Endothelial cell of umbilical vein (primary cell): ENCODE data around the gene IFIT3. TPM values are rescaled to one million over a fixed set of nuclear protein-coding genes. Genes with fewer than 3 reads are reported as not detected.

Experiments used
- BruUV-seq: library from RNA; stranded (reverse); fragments of 400-500 nt; replicated peaks from 2 replicates; lab custom pipeline; 2021; lab: Mats Ljungman, UMichigan
- CTCF ChIA-PET: fragments of 300-600, 350-600 bp; sonication (Branson Sonifier 250); formaldehyde crosslinking; loops from one replicate; lab custom pipeline; 2021; ENCODE audit warnings: antibody characterized with exemption, inconsistent platforms; lab: Charles Lee
- POLR2A ChIA-PET: fragments of 300-600, 350-600 bp; sonication (Branson Sonifier 250); formaldehyde crosslinking; loops from one replicate; lab custom pipeline; 2021; ENCODE audit warnings: antibody characterized with exemption, inconsistent platforms; lab: Charles Lee
- DNase-seq: peaks from one replicate; pipeline ENCODE4 v3.0.0-alpha.2; 2011; ENCODE audit warnings: low read depth, low spot score
- FAIRE-seq: peaks from 2 replicates; lab custom pipeline; 2011; peaks lifted over from hg19 to GRCh38; lab: Jason Lieb, UNC
- H2AFZ ChIP-seq: 2 replicates; pipeline ENCODE4 v1.6.0; 2012; ENCODE audit warnings: low read depth, low read length, control low read depth, inconsistent platforms
- H3K27ac ChIP-seq: 2 replicates; pipeline ENCODE4 v1.5.1; 2011; ENCODE audit warnings: low read depth, mild to moderate bottlenecking, control low read depth, low read length, moderate library complexity; ENCODE audit not compliant: insufficient read depth
- H3K27me3 ChIP-seq, 2 experiments: 2 replicates each; pipeline versions ENCODE4 v1.6.0 to v1.6.1; 2011; ENCODE audit warnings: low read length in 2 of 2, mixed read lengths in 1 of 2; ENCODE audit not compliant: control insufficient read depth in 2 of 2, insufficient read depth in 2 of 2
- H3K36me3 ChIP-seq, 2 experiments: 2 replicates in 1 of 2; 3 replicates in 1 of 2; pipeline ENCODE4 v1.5.1; 2011; ENCODE audit warnings: low read length in 2 of 2, mild to moderate bottlenecking in 1 of 2, moderate library complexity in 1 of 2; ENCODE audit not compliant: control insufficient read depth in 2 of 2, insufficient read depth in 2 of 2; ENCODE audit errors: extremely low read depth in 1 of 2
- H3K4me1 ChIP-seq: 3 replicates; pipeline ENCODE4 v1.5.1; 2011; ENCODE audit warnings: mild to moderate bottlenecking, low read length; ENCODE audit not compliant: control insufficient read depth, insufficient read depth; ENCODE audit errors: extremely low read depth
- H3K4me2 ChIP-seq: 2 replicates; pipeline ENCODE4 v1.6.1; 2011; ENCODE audit warnings: low read length, control low read depth, mixed read lengths; ENCODE audit not compliant: insufficient read depth
- H3K4me3 ChIP-seq, 3 experiments: fragments of 200-600 bp in 1 of 3; sonication (generic), shearing (Covaris generic) in 1 of 3; replicated peaks in 1 of 3; 2 replicates each; pipeline ENCODE4 v1.5.1; 2011 to 2016; ENCODE audit warnings: control low read depth in 3 of 3, low read length in 3 of 3, mild to moderate bottlenecking in 2 of 3, inconsistent platforms in 1 of 3, low read depth in 1 of 3, moderate library complexity in 1 of 3; ENCODE audit not compliant: insufficient read depth in 1 of 3
- H3K79me2 ChIP-seq: 2 replicates; pipeline ENCODE4 v1.6.0; 2012; ENCODE audit warnings: low read length, inconsistent platforms; ENCODE audit not compliant: control insufficient read depth, insufficient read depth
- H3K9ac ChIP-seq: replicated peaks from 2 replicates; pipeline ENCODE3; 2011; ENCODE audit warnings: low read length, control low read depth; ENCODE audit not compliant: insufficient read depth; ENCODE audit errors: extremely low read depth
- H3K9me1 ChIP-seq: replicated peaks from 3 replicates; pipeline ENCODE4 v1.6.0; 2011; ENCODE audit warnings: mild to moderate bottlenecking, low read length; ENCODE audit not compliant: control insufficient read depth, insufficient read depth; ENCODE audit errors: extremely low read depth
- H3K9me3 ChIP-seq: replicated peaks from 2 replicates; pipeline ENCODE4 v1.5.1; 2012; ENCODE audit warnings: low read length, inconsistent platforms; ENCODE audit not compliant: control insufficient read depth, insufficient read depth
- H4K20me1 ChIP-seq: replicated peaks from 2 replicates; pipeline ENCODE3; 2011; ENCODE audit warnings: mild to moderate bottlenecking, low read length; ENCODE audit not compliant: control insufficient read depth, insufficient read depth; ENCODE audit errors: extremely low read depth
- EZH2 ChIP-seq: IDR thresholded peaks from 2 replicates; pipeline ENCODE4 v1.6.1; 2012; ENCODE audit warnings: borderline replicate concordance, low read depth, mild to moderate bottlenecking, moderate library complexity, low read length, inconsistent platforms; ENCODE audit not compliant: severe bottlenecking
- FOS ChIP-seq: IDR thresholded peaks from 2 replicates; pipeline ENCODE4 v1.6.1; 2011; ENCODE audit warnings: mild to moderate bottlenecking, low read length, moderate library complexity, borderline replicate concordance; ENCODE audit not compliant: insufficient read depth
- GATA2 ChIP-seq: IDR thresholded peaks from 2 replicates; pipeline ENCODE4 v1.7.0; 2011; ENCODE audit warnings: low read depth, mild to moderate bottlenecking, moderate library complexity, mixed read lengths, low read length; ENCODE audit not compliant: insufficient read length, insufficient read depth
- JUN ChIP-seq: IDR thresholded peaks from 2 replicates; pipeline ENCODE4 v1.6.1; 2011; ENCODE audit warnings: borderline replicate concordance, low read depth; ENCODE audit not compliant: insufficient read length, insufficient read depth
- MYC ChIP-seq: IDR thresholded peaks from one replicate; pipeline ENCODE4 v1.6.1; 2011; ENCODE audit warnings: mild to moderate bottlenecking, low read depth, low read length
- POLR2A ChIP-seq: IDR thresholded peaks from 2 replicates; pipeline ENCODE4 v1.6.1; 2012; ENCODE audit warnings: low read depth, mild to moderate bottlenecking, control low read depth, low read length
- POLR2AphosphoS5 ChIP-seq: IDR thresholded peaks from 2 replicates; pipeline ENCODE4 v1.6.1; 2012; ENCODE audit warnings: low read depth, mild to moderate bottlenecking, control low read depth, low read length, moderate library complexity; ENCODE audit not compliant: insufficient read depth
- dilution Hi-C: fragments of 300-500 bp; cut with MboI; formaldehyde crosslinking; loops from one replicate; pipeline ENCODE4 v1.15.0; 2019; ENCODE audit warnings: low sequenced_read_pairs; ENCODE audit not compliant: extremely low pct_ligation_motif_present
- intact Hi-C: fragments of 100-400 bp; cut with micrococcal nuclease; formaldehyde crosslinking; loops from one replicate; pipeline ENCODE4 v1.10.0; 2022
- polyA plus RNA-seq, 4 experiments: library from polyadenylated mRNA; depleted of rRNA in 3 of 4; stranded (reverse) in 3 of 4; unstranded in 1 of 4; fragments of >200 nt; gene quantifications; 2 replicates each; pipeline versions ENCODE4 v1.2.1 to v1.2.3, GENCODE V29; 2011 to 2012; ENCODE audit warnings: missing spikeins in 1 of 4
- total RNA-seq: library from RNA; stranded (reverse); gene quantifications from 2 replicates; pipeline ENCODE4 v1.2.3, GENCODE V29; 2021
- TF ChIP-seq, protein P1 (sequence below), 2 donors: IDR thresholded peaks; 1 replicate in 1 of 2; 2 replicates in 1 of 2; pipeline ENCODE4 v1.5.1; 2011; ENCODE audit warnings: low read length in 2 of 2, mild to moderate bottlenecking in 2 of 2, moderate library complexity in 2 of 2, control low read depth in 1 of 2, inconsistent platforms in 1 of 2, low read depth in 1 of 2; ENCODE audit not compliant: insufficient read depth in 1 of 2; ENCODE audit errors: extremely low read depth in 1 of 2
- TF ChIP-seq, protein P2 (sequence below): IDR thresholded peaks from 2 replicates; pipeline ENCODE4 v1.6.1; 2011; ENCODE audit not compliant: insufficient read depth, insufficient read length

Gene IFIT3
- total and polyA plus RNA-seq, 2 donors (not counting 3 experiments of a cell fraction or from before 2014, with no cell fraction given): 1.2 to 3.1 TPM

GRCh38 chr10:89367529-89367928, 39.7 kb downstream of the IFIT3 start:
- peaks cover 9 to 15% of the 10 kb centered on the region in 2 experiments for H3K27me3 ChIP-seq
- H3K27ac ChIP-seq: no peak overlapping the region
- no TSS peak for BruUV-seq
- no peaks in the 10 kb centered on the region for H3K9me1 ChIP-seq
- H3K4me2 ChIP-seq: no peak overlapping the region
- no peaks in the 10 kb centered on the region for H3K9me3 ChIP-seq
- no peaks in the 10 kb centered on the region for H4K20me1 ChIP-seq
- no peaks in the 10 kb centered on the region for H3K79me2 ChIP-seq
- ChIA-PET CTCF (interaction anchor here (0.7 to 2.9 kb wide), 3 partner anchors 11 to 150 kb away, joined by 4 to 31 read pairs (median 11); partner anchors contain the start of gene IFIT1B), POLR2A (no interaction called here)
- dilution Hi-C loops (no loop called here), intact Hi-C loops (no loop called here)
- no peak for DNase-seq
- no peak for FAIRE-seq
- no peaks in the 10 kb centered on the region for H3K4me1 ChIP-seq
- no peak overlapping the region for H2AFZ ChIP-seq
- H3K36me3 ChIP-seq: no peaks in the 10 kb centered on the region
- H3K4me3 ChIP-seq: no peak overlapping the region
- no peak overlapping the region for H3K9ac ChIP-seq
- TF ChIP-seq POLR2AphosphoS5 (no peak), JUN (no peak), POLR2A (no peak)
- TF ChIP-seq, protein P1, sequence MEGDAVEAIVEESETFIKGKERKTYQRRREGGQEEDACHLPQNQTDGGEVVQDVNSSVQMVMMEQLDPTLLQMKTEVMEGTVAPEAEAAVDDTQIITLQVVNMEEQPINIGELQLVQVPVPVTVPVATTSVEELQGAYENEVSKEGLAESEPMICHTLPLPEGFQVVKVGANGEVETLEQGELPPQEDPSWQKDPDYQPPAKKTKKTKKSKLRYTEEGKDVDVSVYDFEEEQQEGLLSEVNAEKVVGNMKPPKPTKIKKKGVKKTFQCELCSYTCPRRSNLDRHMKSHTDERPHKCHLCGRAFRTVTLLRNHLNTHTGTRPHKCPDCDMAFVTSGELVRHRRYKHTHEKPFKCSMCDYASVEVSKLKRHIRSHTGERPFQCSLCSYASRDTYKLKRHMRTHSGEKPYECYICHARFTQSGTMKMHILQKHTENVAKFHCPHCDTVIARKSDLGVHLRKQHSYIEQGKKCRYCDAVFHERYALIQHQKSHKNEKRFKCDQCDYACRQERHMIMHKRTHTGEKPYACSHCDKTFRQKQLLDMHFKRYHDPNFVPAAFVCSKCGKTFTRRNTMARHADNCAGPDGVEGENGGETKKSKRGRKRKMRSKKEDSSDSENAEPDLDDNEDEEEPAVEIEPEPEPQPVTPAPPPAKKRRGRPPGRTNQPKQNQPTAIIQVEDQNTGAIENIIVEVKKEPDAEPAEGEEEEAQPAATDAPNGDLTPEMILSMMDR (IDR thresholded peaks at IDR 0.05; ENCODE audit: extremely low read depth in 1 of 2, insufficient read depth in 1 of 2, low read depth in 1 of 2, low read length in 2 of 2): no peak
- TF ChIP-seq, protein P2, sequence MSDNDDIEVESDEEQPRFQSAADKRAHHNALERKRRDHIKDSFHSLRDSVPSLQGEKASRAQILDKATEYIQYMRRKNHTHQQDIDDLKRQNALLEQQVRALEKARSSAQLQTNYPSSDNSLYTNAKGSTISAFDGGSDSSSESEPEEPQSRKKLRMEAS: no peak

- peaks cover 9 to 15% of the 10 kb centered on the region in 2 experiments for H3K27me3 ChIP-seq
- DNase-seq (no peak), FAIRE-seq (no peak)
- H2AFZ ChIP-seq: no peak overlapping the region
- no peaks in the 10 kb centered on the region for H3K9me1 ChIP-seq
- H3K9me3 ChIP-seq: no peaks in the 10 kb centered on the region
- H3K27ac ChIP-seq: no peak overlapping the region
- H3K9ac ChIP-seq: no peak overlapping the region
- no peak overlapping the region for H3K4me3 ChIP-seq
- H3K4me2 ChIP-seq: no peak overlapping the region
- H4K20me1 ChIP-seq: no peaks in the 10 kb centered on the region
- H3K36me3 ChIP-seq: no peaks in the 10 kb centered on the region
- TF ChIP-seq FOS: no peak
- TF ChIP-seq MYC: no peak
- TF ChIP-seq, protein P1 (IDR thresholded peaks at IDR 0.05; ENCODE audit: extremely low read depth in 1 of 2, insufficient read depth in 1 of 2, low read depth in 1 of 2, low read length in 2 of 2): no peak
- TF ChIP-seq POLR2AphosphoS5: no peak
- TF ChIP-seq, protein P2: no peak
- TF ChIP-seq GATA2: no peak
- no peak for TF ChIP-seq EZH2
- TF ChIP-seq POLR2A: no peak
- no peak for TF ChIP-seq JUN
- dilution Hi-C loops: no loop called here
- no peaks in the 10 kb centered on the region for H3K4me1 ChIP-seq
- ChIA-PET CTCF (interaction anchor here (0.7 to 2.9 kb wide), 8 partner anchors 10 to 195 kb away, joined by 3 to 35 read pairs (median 9); partner anchors contain the start of genes IFIT1B and IFIT2), POLR2A (no interaction called here)
- intact Hi-C loops: no loop called here
- H3K79me2 ChIP-seq: no peaks in the 10 kb centered on the region
- BruUV-seq: no TSS peak
Measured at GRCh38 chr10:89368129-89368528, 40.3 kb downstream of the IFIT3 start.
